CD4-positive, alpha-beta T cell treated with Interleukin-15 for 1 hour (primary cell): Measurements from ENCODE around the gene RIOX2.
"Not testable (repeated sequence)": the region's sequence is repeated elsewhere in the genome, so short reads cannot be mapped to it uniquely, and the experiment has no call there.

ENCODE experiments used
- DNase-seq: peaks from one replicate; pipeline ENCODE4 v3.0.0-alpha.2; 2020

Gene RIOX2

DNA sequence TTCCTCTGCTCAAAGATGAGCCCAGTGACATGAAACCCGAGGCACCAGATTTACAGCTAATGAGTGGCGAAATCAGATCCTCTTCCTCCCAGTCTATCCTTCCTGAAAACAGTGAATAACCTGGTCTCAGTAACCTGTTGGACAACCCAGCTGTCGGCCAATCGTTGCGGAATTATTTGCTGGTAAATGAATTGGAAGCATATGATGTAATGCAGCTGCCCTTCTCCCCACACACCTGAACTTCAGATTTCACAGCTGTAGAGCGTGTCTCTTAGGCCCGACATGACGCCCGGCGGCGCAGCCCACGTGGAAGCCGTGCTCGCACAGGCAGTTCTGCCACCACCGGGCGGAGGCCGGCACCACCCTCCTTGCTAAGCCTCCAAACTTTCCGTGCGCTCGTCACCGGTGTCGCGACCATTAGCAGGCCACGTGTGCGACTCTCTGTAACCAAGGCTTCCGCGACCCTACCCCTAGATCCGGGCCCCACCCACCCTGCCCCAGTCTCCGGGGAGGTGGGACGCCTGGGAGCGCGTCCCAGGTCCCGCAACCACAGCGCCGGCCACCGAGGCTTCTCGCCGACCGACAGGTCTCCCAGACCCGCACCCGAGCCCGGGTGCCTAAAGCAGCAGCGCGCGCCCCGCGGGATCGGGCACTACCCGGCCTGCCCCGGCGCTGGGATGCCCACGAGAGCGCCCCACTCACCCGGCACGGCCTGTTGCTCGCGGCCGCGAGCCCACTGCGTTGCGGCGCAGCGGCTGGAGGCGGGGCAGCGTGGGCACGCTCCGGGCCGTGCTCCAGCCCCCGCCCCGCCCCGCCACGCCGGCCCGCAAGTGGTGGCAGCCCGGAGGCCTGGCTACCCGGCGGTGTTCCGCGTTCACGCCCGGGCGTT is at the start of gene RIOX2:
Gene RIOX2 (minus strand): TSS at position 753 of the 889 bp plus-strand sequence. CDS start 4,838 bp downstream, outside the sequence.
- DNase-seq = peak; percentile 77

DNA sequence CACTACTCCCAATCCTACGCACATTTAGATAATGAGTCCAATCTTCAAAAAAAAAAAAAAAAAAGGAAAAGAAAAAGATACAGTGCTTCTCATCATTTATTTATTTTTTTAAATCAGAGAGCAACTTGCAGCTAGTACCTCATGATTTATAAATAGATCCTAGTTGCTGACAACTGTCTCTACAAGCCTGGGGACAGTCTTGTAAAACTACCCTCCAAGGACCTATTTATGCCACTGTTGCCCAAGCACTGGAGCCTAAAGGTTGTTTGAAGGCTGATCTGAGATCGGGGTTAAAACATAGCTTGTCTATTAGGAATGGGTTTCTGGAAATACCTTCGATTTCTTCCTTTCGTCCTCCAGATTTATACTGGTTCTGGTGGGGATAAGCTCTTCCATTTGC is 48.2 kb upstream of the RIOX2 start:
- no peak for DNase-seq

DNA sequence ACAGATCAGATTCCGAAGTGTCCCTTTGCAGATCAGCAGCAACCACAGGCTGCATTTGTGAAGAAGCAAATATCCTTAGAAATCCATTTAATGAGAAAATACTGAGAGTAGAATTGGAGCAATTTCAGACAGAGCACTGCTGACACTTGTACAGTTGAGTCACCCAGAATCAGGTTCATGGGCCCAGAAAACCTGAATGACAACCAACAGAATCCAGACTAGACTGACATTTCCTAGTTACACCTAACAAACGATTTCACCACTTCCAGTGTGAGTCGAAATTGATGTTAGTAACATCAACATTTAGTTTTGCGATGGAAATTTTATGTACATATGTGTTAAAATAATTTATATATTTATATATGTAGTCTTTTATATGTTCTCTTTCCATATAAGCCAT is 46.1 kb upstream of the RIOX2 start:
- no peak for DNase-seq

DNA sequence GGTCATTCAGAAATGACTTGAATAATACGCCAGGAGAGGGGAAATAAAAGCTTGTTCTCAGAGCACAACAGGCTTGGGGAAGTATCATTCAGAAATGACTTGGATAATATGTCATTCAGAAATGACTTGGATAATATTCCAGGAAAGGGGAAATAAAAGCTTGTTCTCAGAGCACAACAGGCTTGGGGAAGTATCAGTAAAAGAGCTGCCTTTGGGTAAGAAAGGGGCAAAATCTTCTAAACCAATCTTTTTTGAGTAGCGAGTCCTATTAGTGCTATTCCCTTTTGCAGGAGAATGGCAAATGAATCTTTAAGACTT is 42.0 kb upstream of the RIOX2 start:
- no peak for DNase-seq

DNA sequence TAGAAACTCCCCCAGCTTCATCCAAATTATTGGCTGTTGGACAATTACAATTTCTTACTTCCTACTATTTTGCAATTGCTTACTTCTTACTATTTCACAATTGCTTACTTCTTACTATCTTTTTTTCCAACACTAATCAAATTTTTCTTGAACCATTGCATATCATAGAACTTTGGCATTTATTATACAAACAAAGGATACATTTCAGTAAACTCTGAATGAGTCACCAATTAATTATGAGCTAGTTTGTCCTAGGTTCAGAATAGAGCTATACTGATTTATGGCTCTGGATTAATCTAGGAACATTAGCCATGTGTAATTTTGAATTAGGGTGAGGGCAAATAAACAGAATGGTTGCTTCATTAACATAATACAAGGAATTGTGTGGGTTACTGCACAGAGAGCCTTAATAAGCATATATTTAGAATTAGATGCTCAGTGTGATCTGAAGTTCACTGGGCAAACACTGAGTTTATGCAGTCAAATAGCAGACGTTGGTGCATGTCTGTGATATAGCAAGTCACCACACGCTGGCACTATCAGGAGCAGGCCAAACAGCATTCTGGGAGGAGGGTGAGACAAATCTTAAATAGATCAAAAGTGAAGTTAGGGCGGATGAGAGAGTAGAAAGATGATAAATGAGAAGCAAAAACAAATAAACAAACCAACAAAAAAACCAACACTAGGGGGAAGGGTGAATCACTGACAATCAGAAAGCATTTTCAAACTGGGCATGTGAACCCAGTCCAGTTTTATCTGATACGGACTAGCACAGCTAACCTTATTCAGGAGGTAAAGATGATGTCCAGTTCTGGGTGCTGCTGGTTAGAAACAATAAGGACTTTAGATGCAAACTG is 41.4 kb upstream of the RIOX2 start:
- DNase-seq = no peak

DNA sequence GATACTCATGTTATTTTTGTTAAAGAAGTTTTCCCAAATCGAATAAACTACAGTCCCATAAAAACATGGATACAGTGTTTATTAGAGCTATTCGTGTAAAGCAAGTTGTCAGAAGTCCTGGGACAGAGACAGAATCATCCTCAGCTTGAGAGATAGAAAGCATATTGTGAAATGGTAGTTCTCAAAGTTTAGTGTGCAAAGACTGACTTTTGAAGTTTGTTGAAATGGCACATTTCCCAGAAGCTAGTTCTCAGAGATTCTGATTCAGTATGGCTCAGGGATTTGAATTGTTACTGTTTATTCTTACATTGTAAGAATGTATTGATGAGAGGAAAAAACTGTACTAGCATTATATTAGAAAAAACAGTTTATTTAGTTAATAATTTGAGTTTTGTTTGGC is 40.7 kb upstream of the RIOX2 start:
- no peak for DNase-seq

DNA sequence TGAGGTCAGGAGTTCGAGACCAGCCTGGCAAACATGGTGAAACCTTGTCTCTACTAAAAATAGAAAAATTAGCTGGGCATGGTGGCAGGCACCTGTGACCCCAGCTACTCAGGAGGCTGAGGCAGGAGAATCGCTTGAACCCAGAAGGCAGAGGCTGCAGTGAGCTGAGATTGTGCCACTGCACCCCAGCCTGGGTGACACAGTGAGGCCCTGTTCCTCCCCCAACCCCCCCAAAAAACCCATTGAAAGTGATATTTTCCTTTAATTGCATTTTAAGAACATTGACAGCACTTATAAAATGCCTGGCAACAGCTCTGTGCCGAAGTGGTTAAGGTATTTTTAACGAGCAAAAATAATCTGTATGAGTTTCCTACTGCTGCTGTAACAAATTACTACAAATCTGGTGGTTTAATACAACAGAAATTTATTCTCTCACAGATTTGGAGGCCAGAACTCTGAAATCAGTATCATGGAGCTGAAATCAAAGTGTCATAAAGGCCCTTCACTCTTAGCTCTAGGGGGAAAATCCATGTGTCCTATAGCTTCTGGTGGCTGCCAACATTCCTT is 38.7 kb upstream of the RIOX2 start:
- not testable (repeated sequence) for DNase-seq

DNA sequence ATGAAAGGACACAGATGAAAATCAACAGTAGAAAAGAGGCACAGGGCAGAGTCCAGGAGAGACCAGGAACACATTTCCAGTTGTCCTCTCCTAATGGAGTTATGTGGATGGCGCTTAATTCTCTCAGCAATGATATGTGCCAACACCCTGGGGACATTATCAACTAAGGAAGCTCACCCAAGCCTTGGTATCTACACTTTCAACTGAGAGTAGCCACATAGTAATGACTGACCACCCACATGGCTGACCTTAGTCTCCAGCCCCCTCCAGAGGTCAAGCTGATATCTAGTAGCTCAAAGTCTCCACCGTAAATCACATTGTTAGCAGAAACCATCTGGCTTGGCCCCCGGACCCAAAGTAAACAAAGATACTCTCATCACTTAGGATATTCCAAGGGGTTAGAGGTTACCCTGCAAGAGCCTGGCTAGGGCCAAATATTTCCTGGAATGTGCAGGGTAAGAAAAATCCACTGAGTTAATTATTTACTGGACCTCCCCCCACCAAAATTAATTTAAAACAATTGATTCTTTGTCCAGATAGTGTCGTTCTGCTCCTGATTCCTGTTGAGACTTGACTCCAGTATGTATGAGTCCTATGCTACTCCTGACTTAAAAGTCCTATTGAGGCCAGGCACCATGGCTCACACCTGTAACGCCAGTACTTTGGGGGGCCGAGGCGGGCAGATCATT is 38.1 kb upstream of the RIOX2 start:
- DNase-seq = no peak

DNA sequence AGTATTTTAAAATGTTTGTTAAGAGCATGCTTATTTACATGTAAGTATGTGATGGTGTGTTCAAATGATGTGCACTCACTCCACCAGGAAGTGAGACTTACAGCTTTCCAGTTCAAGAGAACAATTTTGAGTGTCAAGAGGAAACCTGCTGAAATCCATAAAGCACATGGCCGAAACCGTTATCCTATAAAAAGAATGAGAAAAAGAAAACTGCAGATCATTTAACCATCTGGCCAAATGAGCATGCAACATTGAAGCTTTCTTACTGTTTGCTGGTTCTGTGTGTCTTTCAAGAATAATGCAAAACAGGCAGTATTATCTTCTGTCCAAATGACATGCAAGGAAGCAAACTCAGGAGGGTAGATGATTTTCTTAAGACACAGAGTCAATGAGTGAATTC is 36.6 kb upstream of the RIOX2 start:
- DNase-seq = no peak

DNA sequence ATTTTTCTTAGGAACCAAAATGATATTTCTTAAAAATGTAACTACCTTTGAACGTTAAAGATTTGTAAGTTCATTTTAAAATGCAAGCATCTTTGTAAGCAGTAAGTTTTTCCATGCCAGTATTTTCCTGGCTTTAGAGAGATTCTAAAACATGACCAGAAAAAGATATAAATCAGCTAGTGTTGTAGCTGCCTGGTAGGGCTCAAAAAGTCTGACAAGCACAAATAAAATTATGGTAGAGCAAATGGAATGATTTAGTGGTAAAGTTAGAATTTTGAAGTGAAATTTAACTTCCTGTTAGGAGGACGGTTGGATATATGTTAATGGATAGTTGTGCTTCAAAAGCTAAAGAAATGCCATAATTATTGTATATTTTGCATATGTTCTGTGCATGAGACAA is 33.2 kb upstream of the RIOX2 start:
- DNase-seq = no peak

DNA sequence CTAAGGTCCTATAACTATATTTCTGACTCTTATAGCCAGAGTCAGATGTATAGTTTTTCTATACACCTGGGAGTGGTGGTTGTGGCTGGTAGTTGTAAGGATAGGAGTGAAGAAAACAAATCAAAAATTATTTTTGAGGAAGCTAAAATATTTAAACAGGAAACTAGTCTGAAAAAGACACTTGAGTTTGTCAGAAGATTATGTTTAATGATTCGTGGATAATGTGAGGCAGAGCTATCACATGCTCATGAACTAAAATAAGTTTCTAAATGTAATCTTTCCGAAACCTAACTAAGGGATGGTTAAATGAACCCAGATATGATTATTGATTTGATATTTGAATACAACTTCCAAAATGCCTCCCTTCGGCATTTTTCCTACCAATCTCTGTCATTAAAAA is 32.5 kb upstream of the RIOX2 start:
- no peak for DNase-seq

DNA sequence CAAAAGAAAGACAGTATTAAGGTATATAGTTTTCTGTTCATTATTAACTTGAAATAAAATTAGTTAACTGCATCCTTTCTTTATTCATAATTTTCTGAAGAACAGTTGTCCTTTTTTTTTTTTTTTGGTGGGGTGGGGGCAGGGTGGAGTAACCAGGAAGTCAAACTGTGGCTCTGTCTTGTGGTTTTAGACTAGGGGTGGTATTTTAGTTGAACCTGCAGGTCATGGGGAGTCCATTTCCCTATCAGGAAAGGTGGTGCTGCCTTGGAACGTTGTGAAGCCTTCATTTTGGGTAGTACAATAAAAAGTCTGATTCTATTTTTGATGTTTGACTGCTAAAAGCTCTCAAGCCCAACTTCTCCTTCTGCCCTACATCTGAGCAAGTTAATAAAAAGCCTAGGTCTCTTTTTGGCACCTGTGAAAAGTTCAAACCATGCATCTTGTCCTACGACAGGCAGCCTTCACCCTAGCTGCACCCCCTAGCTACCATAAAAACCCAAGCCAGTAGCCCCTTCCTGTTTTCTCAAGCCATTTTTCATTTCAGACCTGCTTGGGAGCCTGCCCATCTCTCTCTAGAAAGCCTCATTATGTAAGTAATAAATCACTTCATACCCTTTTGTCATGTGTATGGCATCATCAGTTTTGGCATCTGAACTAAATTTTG is 31.2 kb upstream of the RIOX2 start:
- no peak for DNase-seq

DNA sequence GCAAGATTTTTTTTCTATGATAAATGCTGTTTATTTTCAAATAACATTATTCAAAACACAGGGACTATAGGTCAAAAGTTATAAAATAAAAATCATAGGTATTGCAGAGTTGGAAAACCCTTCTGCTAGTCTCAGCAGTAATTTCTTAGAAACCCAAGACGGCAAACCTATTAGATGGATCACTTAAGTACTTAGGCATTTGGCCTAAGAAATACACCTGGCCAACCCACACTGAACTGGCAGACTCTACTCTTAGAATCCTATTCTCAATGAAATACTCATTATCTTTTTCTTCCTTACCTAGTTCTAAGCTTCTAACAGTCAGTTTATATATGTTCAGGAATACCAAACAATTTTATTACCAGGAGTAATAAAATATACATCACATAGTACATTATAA is 30.5 kb upstream of the RIOX2 start:
- DNase-seq = no peak

DNA sequence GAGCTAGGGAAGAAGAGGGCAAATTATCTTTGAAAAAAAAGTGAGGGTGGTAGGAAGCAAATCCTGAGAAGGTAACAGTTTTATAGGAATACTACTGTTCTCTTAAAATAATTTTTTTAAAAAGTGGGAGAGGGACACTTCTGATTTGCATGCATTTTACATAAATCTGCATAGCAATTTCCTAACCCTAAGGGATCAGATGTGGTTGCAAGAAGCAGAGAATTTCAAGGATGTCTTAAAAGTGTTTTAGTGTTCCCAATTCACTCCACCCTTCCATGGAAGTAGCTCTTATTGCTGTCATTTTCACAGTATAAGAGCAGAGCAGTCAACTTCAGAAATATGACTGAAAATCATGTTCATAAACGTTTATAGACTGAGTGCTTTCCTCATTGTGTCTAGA is 27.8 kb upstream of the RIOX2 start:
- DNase-seq = no peak

DNA sequence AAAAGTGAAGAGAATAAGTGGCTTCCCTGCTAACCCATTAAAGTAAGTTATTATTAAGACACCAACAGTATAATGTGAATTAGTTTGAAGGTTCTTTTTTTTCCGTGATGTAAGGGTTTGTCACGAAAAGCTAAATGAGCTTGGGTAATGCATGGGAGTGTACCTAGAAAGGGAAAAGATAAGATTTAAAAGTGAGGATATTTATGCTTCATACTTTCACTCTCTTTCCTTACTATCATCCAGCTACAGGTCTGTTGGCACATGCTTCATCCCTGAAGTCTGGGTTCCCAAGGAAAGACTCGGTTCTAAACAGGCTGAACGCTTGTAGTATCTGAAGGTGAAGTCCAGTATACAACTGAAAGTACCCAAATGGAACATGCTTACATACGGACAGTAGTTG is 26.9 kb upstream of the RIOX2 start:
- DNase-seq = no peak

DNA sequence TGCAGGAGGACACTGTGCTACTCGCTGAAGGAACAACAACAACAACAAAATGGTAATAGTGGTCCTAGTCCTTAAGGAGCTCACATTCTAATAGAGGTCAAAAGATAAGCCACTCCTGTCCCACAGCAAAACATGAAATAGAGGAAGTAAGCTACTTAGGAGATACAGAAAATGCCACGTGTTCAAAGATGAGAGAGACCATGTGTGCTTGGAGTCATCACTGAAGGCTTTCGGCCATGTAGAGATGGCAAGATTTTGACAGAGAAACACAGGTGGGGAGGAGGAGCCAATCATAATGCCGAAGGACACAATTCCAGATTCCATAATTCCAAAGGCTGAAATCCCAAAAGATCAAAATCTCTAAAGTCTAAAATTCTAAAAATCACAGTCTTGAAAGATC is 24.8 kb upstream of the RIOX2 start:
- no peak for DNase-seq

DNA sequence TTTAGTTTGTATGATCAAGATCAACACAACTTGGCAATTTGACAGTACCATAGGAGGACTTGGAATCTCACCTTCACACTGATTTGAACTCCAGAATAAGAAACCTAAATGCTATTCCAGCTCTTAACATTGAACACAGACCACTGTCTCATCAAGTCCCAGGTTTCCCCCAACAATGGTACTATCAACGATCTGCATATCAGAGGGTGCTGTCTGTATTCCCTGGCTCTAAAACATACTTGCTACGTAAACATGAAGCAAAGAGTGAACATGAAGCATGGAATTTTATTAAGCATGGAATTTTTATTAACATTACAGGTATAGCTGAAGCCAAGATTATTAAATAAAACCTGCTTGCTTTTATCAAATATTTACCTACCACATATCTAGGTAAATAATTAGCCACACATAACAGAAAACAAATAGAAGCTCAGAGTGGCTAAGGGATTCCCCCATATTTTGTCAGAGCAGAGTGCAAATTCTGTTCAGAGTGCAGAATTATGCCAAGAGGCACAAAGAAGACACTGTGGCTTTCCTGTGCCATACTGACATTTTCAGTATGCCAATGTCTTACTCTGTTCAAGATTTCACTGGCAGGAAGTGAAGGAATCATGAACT is 22.2 kb upstream of the RIOX2 start:
- no peak for DNase-seq

DNA sequence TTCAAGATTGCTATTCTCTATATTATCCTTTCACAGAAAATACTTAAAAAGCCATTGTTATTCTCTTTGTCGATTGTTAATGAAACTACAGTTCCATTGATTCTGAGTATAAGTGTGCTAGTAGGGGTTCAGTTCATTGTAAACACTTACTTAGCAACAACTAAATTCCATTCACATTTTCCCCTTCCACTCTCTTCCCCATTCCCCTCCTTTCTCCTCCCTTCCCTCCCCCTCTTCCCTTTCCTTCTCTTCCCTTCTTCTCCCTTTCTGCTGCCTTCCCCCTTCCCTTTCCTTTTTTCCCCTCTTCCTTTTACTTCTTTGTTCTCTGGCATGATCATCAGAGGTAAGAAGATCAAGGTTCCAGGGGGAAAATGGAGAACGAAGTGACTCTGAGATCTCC is 21.3 kb upstream of the RIOX2 start:
- no peak for DNase-seq

DNA sequence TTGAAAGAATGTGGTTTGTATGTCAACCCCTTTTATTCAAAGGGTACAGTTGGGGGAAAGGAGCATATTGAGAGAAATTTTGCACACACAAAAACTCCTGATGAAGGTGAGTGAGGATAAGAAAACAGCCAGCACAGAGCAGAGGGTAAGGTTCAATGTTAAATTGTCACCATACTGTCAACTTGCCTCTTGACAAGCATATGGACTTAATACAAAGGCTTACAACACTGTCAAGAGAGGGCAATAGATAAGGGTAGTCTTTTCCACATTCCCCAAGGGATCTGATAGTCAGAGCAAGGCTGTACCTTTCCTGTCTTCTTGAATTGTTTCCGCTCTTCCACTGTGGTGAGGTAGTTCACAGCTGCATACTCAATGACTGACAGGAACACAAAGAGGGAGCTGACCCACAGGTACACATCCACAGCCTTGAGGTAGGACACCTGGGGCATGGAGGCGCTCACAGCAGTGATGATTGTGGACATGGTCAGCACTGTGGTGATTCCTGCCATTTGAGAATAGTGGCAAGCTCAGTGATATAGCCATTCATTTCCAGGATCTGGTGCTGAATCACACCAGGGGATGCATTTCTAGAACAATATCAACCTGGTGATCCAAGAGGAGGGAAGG is 20.4 kb upstream of the RIOX2 start:
- no peak for DNase-seq

DNA sequence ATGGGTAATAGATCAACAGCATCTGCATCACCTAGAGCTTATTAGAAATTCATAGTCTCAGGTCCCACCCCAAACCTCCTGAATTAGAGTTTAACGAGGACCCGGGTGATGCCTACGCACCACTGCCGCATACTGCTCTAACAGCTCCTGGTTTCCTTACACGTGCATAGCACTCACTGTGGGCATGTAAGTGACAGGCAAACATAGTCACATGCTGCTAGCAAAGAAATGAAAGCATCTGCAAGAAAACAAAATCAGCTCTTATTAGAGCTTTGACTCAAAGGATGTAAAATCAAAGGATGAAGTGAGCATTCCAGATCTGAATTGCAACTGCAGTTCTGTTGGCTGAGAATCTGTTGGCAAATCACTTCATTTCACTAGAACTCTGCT is 19.1 kb upstream of the RIOX2 start:
- DNase-seq = no peak

DNA sequence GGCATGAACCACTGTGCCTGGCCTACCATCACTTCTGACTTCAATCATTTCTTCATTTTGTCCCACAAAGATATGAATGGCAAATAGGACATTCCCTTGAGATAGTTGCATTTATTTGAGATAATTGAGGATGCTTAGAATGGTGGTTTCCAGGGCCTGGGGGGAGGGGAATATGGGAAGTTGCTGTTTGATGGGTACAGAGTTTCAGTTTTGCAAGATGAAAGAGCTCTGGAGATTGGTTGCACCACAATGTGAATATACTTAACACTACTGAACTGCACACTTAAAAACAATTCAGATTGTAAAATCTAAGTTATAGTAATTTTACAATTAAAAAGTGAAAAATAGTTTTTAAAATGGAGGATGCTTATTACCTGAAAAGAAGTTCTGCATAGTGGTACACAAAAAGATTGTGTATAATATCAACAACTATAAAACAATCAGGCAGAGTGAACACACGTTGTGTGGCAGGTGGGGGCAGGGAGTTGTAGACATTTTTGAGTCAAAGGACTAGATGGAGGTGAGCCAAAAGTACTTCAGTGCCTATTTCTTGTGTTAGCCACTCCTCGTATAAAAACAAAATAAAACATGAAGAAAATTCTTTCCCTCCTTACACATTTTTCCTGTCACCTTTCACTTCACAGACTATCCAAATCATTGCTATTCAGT is 18.5 kb upstream of the RIOX2 start:
- DNase-seq = no peak
